Bone marrow (tissue), 2 donors: Measurements from ENCODE around the gene ARHGEF10L.

Source experiments
- DNase-seq, 2 donors: peaks; one replicate each; lab custom pipeline; 2025; lab: John Stamatoyannopoulos, UW

The ARHGEF10L gene

GRCh38 chr1:17676387-17677060 is 137.0 kb downstream of the ARHGEF10L start:
- DNase-seq: no peak

GRCh38 chr1:17678011-17678410 is 138.5 kb downstream of the ARHGEF10L start:
- no peak for DNase-seq

GRCh38 chr1:17679856-17680255 is 140.4 kb downstream of the ARHGEF10L start:
- DNase-seq: no peak

DNA sequence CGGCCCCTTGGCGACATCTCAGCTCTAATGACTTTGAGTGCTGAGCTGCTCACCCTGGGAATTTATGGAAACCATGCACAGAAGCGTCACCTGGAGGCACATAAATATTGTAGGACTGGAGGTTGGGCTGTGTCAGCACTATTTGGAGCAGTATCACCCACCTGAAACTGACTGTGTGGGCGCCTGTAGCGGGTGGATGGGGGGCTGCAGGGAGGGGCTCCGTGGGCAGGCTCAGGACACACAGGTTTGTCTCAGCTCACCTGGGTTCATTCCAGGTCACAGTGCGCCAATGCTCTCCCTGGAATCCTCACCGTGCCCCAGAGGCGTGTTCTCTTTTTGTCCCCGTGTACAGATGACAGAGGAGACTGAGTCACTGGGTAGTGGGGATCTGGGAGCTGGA is 140.8 kb downstream of the ARHGEF10L start:
- no peak for DNase-seq

GRCh38 chr1:17682400-17682799 is 142.9 kb downstream of the ARHGEF10L start:
- DNase-seq: no peak

- DNase-seq: no peak
Measured at GRCh38 chr1:17683598-17683997, 144.1 kb downstream of the ARHGEF10L start.

DNA sequence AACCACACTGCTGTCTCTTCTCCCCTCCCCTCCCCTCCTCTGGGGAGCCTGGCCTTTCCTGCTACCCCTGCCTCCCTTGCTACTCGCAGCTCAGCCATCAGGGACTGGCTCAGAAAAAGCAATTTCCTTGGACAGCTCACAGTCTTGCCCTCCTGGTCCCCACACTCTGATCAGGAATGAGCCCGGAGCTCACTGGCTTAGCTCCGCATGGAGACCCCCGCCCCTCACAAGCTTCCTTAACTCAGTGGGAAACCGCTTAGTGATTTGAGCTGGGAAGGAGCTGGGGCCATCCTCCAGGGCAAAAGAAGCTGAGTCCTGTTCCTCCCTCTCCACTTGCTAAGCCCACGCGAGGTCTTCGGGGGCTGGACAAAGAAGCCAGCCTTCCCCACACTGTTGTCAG is 145.3 kb downstream of the ARHGEF10L start:
- DNase-seq: no peak

DNA sequence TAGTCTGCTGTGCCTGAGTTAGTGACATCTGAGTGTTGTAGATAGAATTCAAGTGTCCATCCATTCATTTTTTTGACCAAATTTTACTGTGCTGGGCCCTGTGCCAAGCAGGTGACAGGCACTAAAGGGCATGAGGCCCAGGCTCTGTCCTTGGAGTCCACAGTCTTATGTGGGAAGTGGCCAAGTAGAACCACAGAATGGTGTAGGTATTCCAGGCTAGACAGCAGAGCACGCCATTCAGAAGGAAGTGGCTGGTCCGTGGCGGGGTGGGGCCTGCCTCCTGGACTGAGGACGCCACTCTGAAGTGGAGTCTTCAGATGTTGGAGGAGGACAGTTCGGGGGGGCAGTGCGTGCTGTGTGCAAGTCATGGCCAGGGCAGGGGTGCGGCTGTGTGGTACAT is 146.8 kb downstream of the ARHGEF10L start:
- DNase-seq: no peak

DNA sequence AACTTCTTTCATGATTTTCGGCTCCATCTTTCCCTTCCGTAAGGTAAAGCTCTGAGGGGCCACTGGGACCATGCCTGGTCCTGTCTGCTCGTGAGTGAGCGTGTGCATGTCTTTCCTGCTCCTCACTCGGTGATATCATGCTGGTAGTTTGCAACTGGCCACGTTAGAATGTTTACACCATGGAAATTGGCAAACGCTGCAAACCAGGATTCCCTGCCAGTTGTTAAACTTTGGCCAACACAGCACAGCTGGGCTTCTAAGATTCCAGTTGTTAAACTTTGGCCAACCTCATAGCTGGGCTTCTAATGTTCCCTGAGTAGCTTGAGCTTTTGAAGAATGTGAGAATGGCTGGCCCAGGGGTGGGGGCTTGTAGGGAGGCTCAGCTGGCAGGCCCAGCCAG is 147.6 kb downstream of the ARHGEF10L start:
- no peak for DNase-seq

GRCh38 chr1:17688217-17688810 is 148.8 kb downstream of the ARHGEF10L start:
- no peak for DNase-seq

DNA sequence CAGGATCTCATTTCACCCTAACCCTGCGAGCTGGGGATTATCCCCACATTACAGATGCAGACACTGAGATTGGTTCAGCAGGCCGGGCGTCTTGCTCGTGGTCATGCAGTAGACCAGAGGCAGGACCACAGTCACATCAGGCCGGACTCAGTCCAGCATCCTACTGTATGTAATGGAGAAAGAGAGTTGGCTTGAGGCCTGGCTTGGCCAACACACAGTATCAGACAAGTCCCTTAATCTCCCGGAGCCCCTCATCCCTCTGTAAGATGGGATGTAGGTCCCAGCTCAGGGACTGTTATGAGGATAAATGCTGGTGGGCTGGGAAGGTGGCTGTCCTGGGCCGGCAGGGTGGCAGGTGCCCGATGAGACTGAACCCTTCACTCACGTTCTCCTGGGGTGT is 149.5 kb downstream of the ARHGEF10L start:
- DNase-seq: no peak

GRCh38 chr1:17690906-17691634 is 151.6 kb downstream of the ARHGEF10L start:
- DNase-seq: no peak

GRCh38 chr1:17692645-17693044 is 153.1 kb downstream of the ARHGEF10L start:
- no peak for DNase-seq

DNA sequence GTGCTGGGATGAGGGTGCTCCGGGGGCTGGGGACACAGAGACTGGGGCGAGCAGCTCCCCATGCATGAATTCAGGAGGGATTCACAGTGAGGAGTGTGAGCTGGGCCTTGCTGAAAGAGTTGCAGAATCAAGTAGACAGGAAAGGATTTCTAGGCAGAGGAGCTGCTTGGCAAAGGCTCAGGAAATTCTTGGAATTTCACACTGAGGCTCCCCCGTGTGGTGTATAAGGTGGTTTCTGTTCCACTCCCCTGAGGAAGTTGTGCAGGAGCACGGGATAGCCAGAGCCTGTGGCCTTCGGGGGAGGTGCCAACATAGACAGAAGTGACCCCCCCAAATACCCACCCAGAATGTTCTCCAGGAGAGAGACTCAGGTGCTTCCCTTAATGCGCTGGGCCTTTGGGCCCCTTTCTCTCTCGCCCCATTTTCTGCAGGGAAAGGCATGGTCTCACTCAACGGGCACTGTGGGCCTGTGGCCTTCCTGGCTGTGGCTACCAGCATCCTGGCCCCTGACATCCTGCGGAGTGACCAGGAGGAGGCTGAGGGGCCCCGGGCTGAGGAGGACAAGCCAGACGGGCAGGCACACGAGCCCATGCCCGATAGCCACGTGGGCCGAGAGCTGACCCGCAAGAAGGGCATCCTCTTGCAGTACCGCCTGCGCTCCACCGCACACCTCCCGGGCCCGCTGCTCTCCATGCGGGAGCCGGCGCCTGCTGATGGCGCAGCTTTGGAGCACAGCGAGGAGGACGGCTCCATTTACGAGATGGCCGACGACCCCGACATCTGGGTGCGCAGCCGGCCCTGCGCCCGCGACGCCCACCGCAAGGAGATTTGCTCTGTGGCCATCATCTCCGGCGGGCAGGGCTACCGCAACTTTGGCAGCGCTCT is 157.2 kb downstream of the ARHGEF10L start:
- DNase-seq: no peak

DNA sequence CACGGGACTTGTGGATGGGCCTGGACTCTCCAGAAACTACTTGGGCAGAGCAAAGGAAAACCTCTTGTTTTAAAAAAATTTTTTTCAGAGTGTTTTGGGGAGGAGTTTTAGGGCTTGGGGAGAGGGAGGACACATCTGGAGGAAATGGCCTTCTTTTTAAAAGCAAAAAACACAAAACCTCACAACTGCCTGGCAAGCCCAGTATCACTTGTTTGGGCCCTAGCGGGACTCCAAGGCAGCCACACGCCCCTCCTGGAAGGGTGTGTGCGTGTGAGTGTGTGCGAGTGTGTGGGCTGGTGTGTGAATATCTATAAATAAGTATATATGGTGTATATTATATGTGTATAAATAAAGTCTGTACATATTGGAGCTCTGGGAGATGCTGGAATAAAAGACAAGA is 158.0 kb downstream of the ARHGEF10L start:
- DNase-seq: no peak

DNA sequence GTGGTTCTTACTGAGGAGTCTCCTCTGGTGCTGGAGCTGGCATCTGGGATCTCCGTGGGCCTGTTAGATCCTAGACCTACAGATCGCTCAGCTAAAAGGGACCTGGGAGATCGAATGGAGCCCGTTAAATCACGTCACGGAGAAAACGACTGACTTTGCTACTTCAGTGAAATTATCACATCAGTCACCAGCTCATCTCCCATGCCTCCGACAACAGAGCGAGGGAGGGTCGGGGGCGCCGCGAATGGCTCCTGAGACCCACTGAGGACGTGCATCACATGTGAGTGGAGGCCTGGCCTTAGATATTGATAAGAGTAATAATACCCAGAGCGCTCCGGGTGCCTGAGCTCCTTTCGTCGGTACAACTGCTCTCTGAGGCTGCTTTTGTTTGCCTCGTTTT is 160.1 kb downstream of the ARHGEF10L start:
- no peak for DNase-seq

DNA sequence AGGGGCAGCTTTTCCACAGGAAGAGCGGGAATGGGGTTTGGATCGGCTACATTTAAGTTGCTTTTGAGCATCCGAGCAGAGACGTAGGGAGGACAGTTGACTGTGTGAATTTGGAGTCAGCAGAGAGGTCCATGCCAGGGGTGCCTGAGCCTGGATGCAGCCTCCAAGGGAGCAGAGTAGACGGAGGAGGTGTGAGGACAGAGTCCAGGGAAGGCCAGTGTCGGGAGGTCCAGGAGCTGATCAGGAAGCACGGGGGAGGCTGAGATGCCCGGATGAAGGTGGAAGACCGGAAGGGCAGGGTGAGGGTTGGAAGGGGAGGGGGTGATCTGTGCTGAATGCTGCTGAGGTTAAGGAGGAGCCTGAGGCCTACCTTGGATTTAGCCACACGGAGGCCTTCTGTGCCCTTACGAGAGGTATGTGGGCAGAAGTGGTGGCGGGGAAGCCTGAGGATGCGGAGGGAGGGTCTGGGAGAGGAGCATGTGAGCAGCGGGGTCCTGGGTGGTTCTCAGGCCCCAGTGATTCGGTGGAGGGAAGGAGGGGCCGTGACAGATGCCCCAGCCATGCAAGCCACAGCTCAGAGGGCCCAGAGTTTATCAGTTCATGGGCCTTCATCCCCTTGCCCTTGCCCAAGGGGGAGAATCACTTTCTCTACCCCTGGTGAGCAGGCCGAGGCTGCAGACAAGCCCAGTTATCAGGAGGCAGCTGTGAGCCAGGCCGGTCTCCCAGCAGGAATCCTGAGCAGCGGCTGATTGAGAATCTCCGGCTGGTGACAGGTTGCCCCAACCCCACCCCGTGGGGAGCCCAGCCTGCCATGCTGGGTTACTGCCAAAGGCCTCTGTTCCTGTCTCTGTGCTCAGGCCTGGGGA is 161.7 kb downstream of the ARHGEF10L start:
- DNase-seq: no peak

- DNase-seq: no peak
Measured at GRCh38 chr1:17704176-17704575, 164.7 kb downstream of the ARHGEF10L start.

- no peak for DNase-seq
Measured at GRCh38 chr1:17706445-17706844, 166.9 kb downstream of the ARHGEF10L start.

GRCh38 chr1:17709981-17710380 is 170.5 kb downstream of the ARHGEF10L start:
- DNase-seq: no peak

- no peak for DNase-seq
Measured at GRCh38 chr1:17710889-17711576, 171.5 kb downstream of the ARHGEF10L start.
